HepG2 (cell line): ENCODE data around the gene STRN3.

Experiments used
- ATF7 ChIP-seq, 2 experiments: fragments of 450-650 bp in 1 of 2; sonication (generic) in 1 of 2; formaldehyde crosslinking in 1 of 2; IDR thresholded peaks; 2 replicates each; pipeline versions ENCODE4 v1.4.0 to v1.6.1; 2016 to 2020; ENCODE audit warnings: antibody characterized with exemption in 1 of 2, mild to moderate bottlenecking in 1 of 2, missing genetic modification reagents in 1 of 2
- BRCA1 ChIP-seq: sonication (generic); formaldehyde crosslinking; IDR thresholded peaks from 2 replicates; pipeline ENCODE4 v1.4.0; 2020; ENCODE audit warnings: missing genetic modification reagents
- ELF3 ChIP-seq: IDR thresholded peaks from 2 replicates; pipeline ENCODE4 v1.6.1; 2016; ENCODE audit warnings: missing genetic modification reagents, missing compliant biosample characterization
- STAG1 ChIP-seq: sonication (generic); formaldehyde crosslinking; IDR thresholded peaks from 2 replicates; pipeline ENCODE4 v1.4.0; 2020; ENCODE audit warnings: missing genetic modification reagents
- YY1 ChIP-seq: IDR thresholded peaks from 2 replicates; pipeline ENCODE4 v1.6.1; 2011; ENCODE audit warnings: low read length, low read depth, moderate library complexity, mild to moderate bottlenecking; ENCODE audit not compliant: insufficient read depth, insufficient replicate concordance
- ZBTB8A ChIP-seq: sonication (generic); formaldehyde crosslinking; IDR thresholded peaks from 2 replicates; pipeline ENCODE4 v1.4.0; 2020; ENCODE audit warnings: mild to moderate bottlenecking, low read depth, missing genetic modification reagents, borderline replicate concordance
- ZSCAN22 ChIP-seq: sonication (generic); formaldehyde crosslinking; IDR thresholded peaks from 2 replicates; pipeline ENCODE4 v1.4.0; 2020; ENCODE audit warnings: mild to moderate bottlenecking, missing genetic modification reagents
- TF ChIP-seq, protein P1 (sequence below): sonication (generic); formaldehyde crosslinking; IDR thresholded peaks from 2 replicates; pipeline ENCODE4 v1.5.0; 2020; ENCODE audit warnings: mild to moderate bottlenecking, missing genetic modification reagents, moderate library complexity
- TF ChIP-seq, protein P2 (sequence below): sonication (generic); formaldehyde crosslinking; IDR thresholded peaks from 2 replicates; pipeline ENCODE4 v1.4.0; 2020; ENCODE audit warnings: missing genetic modification reagents
- TF ChIP-seq, protein P3 (sequence below): sonication (generic); formaldehyde crosslinking; IDR thresholded peaks from 2 replicates; pipeline ENCODE4 v1.4.0; 2020; ENCODE audit warnings: missing genetic modification reagents
- TF ChIP-seq, protein P4 (sequence below): sonication (generic); formaldehyde crosslinking; IDR thresholded peaks from 2 replicates; pipeline ENCODE4 v1.4.0; 2020; ENCODE audit warnings: missing genetic modification reagents
- TF ChIP-seq, protein P5 (sequence below), 2 experiments: IDR thresholded peaks; 2 replicates each; pipeline ENCODE4 v1.6.1; 2011 to 2012; ENCODE audit warnings: low read length in 2 of 2, borderline replicate concordance in 1 of 2, low read depth in 1 of 2, mild to moderate bottlenecking in 1 of 2, moderate library complexity in 1 of 2

DNA sequence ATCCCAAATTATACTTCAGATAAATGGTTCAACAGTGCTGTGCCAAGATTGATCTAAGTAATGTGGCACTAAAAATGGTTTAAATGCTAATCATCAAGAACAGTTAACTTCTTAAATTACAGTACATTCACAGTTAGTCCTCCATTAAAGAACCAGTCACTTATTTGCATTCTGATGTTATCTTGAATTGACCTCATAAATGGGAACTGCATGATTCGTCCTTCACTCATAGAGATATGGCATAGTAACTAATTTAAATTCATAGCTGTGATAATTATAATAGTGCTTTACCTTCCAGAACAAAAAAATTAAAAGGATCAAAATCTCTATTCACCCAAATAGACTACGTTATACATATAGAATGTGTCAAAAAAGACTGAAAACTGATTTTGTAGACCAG, 90.7 kb downstream of the STRN3 start:
- TF ChIP-seq BRCA1 (no peak), ATF7 (IDR thresholded peaks at IDR 0.05) (no peak), ATF7 (CRISPR knock-in tag; IDR thresholded peaks at IDR 0.05) (no peak), ELF3 (CRISPR knock-in tag) (no peak), ZSCAN22 (CRISPR knock-in tag) (no peak), STAG1 (CRISPR knock-in tag) (no peak), ZBTB8A (CRISPR knock-in tag) (no peak), YY1 (no peak)
- TF ChIP-seq, protein P1, sequence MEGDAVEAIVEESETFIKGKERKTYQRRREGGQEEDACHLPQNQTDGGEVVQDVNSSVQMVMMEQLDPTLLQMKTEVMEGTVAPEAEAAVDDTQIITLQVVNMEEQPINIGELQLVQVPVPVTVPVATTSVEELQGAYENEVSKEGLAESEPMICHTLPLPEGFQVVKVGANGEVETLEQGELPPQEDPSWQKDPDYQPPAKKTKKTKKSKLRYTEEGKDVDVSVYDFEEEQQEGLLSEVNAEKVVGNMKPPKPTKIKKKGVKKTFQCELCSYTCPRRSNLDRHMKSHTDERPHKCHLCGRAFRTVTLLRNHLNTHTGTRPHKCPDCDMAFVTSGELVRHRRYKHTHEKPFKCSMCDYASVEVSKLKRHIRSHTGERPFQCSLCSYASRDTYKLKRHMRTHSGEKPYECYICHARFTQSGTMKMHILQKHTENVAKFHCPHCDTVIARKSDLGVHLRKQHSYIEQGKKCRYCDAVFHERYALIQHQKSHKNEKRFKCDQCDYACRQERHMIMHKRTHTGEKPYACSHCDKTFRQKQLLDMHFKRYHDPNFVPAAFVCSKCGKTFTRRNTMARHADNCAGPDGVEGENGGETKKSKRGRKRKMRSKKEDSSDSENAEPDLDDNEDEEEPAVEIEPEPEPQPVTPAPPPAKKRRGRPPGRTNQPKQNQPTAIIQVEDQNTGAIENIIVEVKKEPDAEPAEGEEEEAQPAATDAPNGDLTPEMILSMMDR (CRISPR knock-in tag) = no peak
- TF ChIP-seq, protein P2, sequence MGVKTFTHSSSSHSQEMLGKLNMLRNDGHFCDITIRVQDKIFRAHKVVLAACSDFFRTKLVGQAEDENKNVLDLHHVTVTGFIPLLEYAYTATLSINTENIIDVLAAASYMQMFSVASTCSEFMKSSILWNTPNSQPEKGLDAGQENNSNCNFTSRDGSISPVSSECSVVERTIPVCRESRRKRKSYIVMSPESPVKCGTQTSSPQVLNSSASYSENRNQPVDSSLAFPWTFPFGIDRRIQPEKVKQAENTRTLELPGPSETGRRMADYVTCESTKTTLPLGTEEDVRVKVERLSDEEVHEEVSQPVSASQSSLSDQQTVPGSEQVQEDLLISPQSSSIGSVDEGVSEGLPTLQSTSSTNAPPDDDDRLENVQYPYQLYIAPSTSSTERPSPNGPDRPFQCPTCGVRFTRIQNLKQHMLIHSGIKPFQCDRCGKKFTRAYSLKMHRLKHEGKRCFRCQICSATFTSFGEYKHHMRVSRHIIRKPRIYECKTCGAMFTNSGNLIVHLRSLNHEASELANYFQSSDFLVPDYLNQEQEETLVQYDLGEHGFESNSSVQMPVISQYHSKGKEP = no peak
- TF ChIP-seq, protein P3, sequence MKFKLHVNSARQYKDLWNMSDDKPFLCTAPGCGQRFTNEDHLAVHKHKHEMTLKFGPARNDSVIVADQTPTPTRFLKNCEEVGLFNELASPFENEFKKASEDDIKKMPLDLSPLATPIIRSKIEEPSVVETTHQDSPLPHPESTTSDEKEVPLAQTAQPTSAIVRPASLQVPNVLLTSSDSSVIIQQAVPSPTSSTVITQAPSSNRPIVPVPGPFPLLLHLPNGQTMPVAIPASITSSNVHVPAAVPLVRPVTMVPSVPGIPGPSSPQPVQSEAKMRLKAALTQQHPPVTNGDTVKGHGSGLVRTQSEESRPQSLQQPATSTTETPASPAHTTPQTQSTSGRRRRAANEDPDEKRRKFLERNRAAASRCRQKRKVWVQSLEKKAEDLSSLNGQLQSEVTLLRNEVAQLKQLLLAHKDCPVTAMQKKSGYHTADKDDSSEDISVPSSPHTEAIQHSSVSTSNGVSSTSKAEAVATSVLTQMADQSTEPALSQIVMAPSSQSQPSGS (CRISPR knock-in tag) = no peak
- TF ChIP-seq, protein P4, sequence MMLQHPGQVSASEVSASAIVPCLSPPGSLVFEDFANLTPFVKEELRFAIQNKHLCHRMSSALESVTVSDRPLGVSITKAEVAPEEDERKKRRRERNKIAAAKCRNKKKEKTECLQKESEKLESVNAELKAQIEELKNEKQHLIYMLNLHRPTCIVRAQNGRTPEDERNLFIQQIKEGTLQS (CRISPR knock-in tag) = no peak
- TF ChIP-seq, protein P5, sequence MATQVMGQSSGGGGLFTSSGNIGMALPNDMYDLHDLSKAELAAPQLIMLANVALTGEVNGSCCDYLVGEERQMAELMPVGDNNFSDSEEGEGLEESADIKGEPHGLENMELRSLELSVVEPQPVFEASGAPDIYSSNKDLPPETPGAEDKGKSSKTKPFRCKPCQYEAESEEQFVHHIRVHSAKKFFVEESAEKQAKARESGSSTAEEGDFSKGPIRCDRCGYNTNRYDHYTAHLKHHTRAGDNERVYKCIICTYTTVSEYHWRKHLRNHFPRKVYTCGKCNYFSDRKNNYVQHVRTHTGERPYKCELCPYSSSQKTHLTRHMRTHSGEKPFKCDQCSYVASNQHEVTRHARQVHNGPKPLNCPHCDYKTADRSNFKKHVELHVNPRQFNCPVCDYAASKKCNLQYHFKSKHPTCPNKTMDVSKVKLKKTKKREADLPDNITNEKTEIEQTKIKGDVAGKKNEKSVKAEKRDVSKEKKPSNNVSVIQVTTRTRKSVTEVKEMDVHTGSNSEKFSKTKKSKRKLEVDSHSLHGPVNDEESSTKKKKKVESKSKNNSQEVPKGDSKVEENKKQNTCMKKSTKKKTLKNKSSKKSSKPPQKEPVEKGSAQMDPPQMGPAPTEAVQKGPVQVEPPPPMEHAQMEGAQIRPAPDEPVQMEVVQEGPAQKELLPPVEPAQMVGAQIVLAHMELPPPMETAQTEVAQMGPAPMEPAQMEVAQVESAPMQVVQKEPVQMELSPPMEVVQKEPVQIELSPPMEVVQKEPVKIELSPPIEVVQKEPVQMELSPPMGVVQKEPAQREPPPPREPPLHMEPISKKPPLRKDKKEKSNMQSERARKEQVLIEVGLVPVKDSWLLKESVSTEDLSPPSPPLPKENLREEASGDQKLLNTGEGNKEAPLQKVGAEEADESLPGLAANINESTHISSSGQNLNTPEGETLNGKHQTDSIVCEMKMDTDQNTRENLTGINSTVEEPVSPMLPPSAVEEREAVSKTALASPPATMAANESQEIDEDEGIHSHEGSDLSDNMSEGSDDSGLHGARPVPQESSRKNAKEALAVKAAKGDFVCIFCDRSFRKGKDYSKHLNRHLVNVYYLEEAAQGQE (IDR thresholded peaks at IDR 0.05; ENCODE audit: borderline replicate concordance in 1 of 2, low read depth in 1 of 2, low read length in 2 of 2) = no peak
